PC-9 (cell line): ENCODE data around the gene DHCR7. TPM values are rescaled to one million over a fixed set of nuclear protein-coding genes. Genes with fewer than 3 reads are reported as not detected.

Source experiments
- BruUV-seq: library from RNA; stranded (reverse); fragments of 400-500 nt; replicated peaks from 2 replicates; lab custom pipeline; 2021; lab: Mats Ljungman, UMichigan
- CTCF ChIA-PET: fragments of 300-600 bp; sonication (Branson Sonifier 250); formaldehyde crosslinking; loops from one replicate; lab custom pipeline; 2022; ENCODE audit warnings: antibody characterized with exemption; lab: Charles Lee
- POLR2A ChIA-PET: fragments of 300-600 bp; sonication (Branson Sonifier 250); formaldehyde crosslinking; loops from one replicate; lab custom pipeline; 2022; ENCODE audit warnings: antibody characterized with exemption; ENCODE audit not compliant: unreplicated experiment; lab: Charles Lee
- DNase-seq, 2 experiments: peaks; one replicate each; pipeline versions ENCODE4 v3.0.0 to v3.0.0-alpha.2; 2015 to 2022; ENCODE audit warnings: mixed read lengths in 1 of 2
- H2AFZ ChIP-seq: fragments of 200-600 bp; sonication (generic); 2 replicates; pipeline ENCODE4 v1.8.1; 2017; ENCODE audit warnings: antibody characterized with exemption
- H3F3A ChIP-seq: fragments of 200-600 bp; sonication (generic); 2 replicates; pipeline ENCODE4 v1.8.1; 2017; ENCODE audit warnings: antibody characterized with exemption, mild to moderate bottlenecking, low read depth; ENCODE audit not compliant: insufficient read depth
- H3K27ac ChIP-seq: fragments of 200-600 bp; sonication (generic); 2 replicates; pipeline ENCODE4 v1.6.1; 2016; ENCODE audit warnings: mixed run types
- H3K27me3 ChIP-seq: fragments of 200-600 bp; sonication (generic); 2 replicates; pipeline ENCODE4 v1.6.1; 2016; ENCODE audit warnings: low read depth, mixed run types; ENCODE audit not compliant: insufficient read depth
- H3K36me3 ChIP-seq: fragments of 200-600 bp; sonication (generic); 2 replicates; pipeline ENCODE4 v1.6.1; 2016; ENCODE audit warnings: low read depth, mixed run types
- H3K4me1 ChIP-seq: fragments of 200-600 bp; sonication (generic); replicated peaks from 2 replicates; pipeline ENCODE4 v1.6.1; 2016; ENCODE audit warnings: mixed run types; ENCODE audit not compliant: insufficient read depth
- H3K4me2 ChIP-seq: fragments of 200-600 bp; sonication (generic); 2 replicates; pipeline ENCODE4 v1.6.1; 2017; ENCODE audit warnings: mixed run types
- H3K4me3 ChIP-seq: fragments of 200-600 bp; sonication (generic); 2 replicates; pipeline ENCODE4 v1.6.1; 2016; ENCODE audit warnings: mixed run types
- H3K79me2 ChIP-seq: fragments of 200-600 bp; sonication (generic); 2 replicates; pipeline ENCODE4 v1.6.1; 2017; ENCODE audit warnings: low read depth, mixed run types
- H3K9me2 ChIP-seq: fragments of 200-600 bp; sonication (generic); 2 replicates; pipeline ENCODE4 v1.8.1; 2017; ENCODE audit warnings: mild to moderate bottlenecking; ENCODE audit not compliant: insufficient read depth
- H3K9me3 ChIP-seq: fragments of 200-600 bp; sonication (generic); 2 replicates; pipeline ENCODE4 v1.8.1; 2016; ENCODE audit warnings: low read depth; ENCODE audit not compliant: insufficient read depth
- H4K20me1 ChIP-seq: fragments of 200-600 bp; sonication (generic); 2 replicates; pipeline ENCODE4 v1.8.1; 2017; ENCODE audit not compliant: insufficient read depth
- CTCF ChIP-seq: fragments of 200-600 bp; sonication (generic); conservative IDR thresholded peaks from 2 replicates; pipeline ENCODE4 v1.6.1; 2017; ENCODE audit warnings: mixed run types, antibody characterized with exemption, mild to moderate bottlenecking, moderate library complexity
- EZH2 ChIP-seq: fragments of 200-600 bp; sonication (generic); IDR thresholded peaks from 2 replicates; pipeline ENCODE4 v1.8.0; 2017; ENCODE audit warnings: antibody characterized with exemption, low read depth
- intact Hi-C: fragments of 100-400 bp; cut with micrococcal nuclease; formaldehyde crosslinking; loops from one replicate; pipeline ENCODE4 v1.10.0; 2022; ENCODE audit not compliant: unreplicated experiment
- total RNA-seq: library from RNA; stranded (reverse); gene quantifications from 2 replicates; pipeline ENCODE4 v1.2.3, GENCODE V29; 2021

The DHCR7 gene
- total RNA-seq, 1 experiment from 2014 or later = 311 TPM

GRCh38 chr11:71458146-71459070 is 10.2 kb upstream of the DHCR7 start:
- POLR2A ChIA-PET = no interaction called here
- no peak overlapping the region for H2AFZ ChIP-seq
- intact Hi-C loops = loop anchor here (10.0 kb wide), 1 partner anchor 126 kb away; the partner anchor contains the start of gene KRTAP5-11

GRCh38 chr11:71456831-71457230 is 8.6 kb upstream of the DHCR7 start:
- POLR2A ChIA-PET = no interaction called here
- Histone ChIP-seq H3K79me2 (peaks cover 22% of the 10 kb centered on the region), H3K36me3 (0 out of 2 replicates have a peak, but pooled peaks cover 5% of the 10 kb centered on the region), H2AFZ (no peak overlapping the region), H3F3A (peaks cover 8% of the 10 kb centered on the region; the same call in 1 of the 2 replicates), H4K20me1 (peaks cover 14% of the 10 kb centered on the region; the same call in 1 of the 2 replicates), H3K9me2 (no peaks in the 10 kb centered on the region), H3K9me3 (no peaks in the 10 kb centered on the region), H3K4me2 (no peak overlapping the region), H3K4me3 (no peak overlapping the region), H3K27me3 (no peaks in the 10 kb centered on the region), H3K27ac (no peak overlapping the region), H3K4me1 (peaks cover 18% of the 10 kb centered on the region)
- CTCF ChIA-PET = no interaction called here
- TF ChIP-seq CTCF (no peak), EZH2 (no peak)
- intact Hi-C loops = loop anchor here (10.0 kb wide), 1 partner anchor 128 kb away; the partner anchor contains the start of gene KRTAP5-11
- DNase-seq = no peak
- BruUV-seq = no TSS peak

More at GRCh38 chr11:71458146-71459070, 10.2 kb upstream of the DHCR7 start:
- H3K4me1 ChIP-seq = peaks cover 10% of the 10 kb centered on the region
- H3K79me2 ChIP-seq = peaks cover 19% of the 10 kb centered on the region
- no TSS peak for BruUV-seq
- H3K9me2 ChIP-seq = no peaks in the 10 kb centered on the region
- no peaks in the 10 kb centered on the region for H3K9me3 ChIP-seq
- H3K4me2 ChIP-seq = no peak overlapping the region
- no peak for TF ChIP-seq EZH2
- TF ChIP-seq CTCF = no peak
- no peaks in the 10 kb centered on the region; the same call in 1 of the 2 replicates for H3F3A ChIP-seq
- 0 out of 2 replicates have a peak, but pooled peaks cover 5% of the 10 kb centered on the region for H3K36me3 ChIP-seq
- no peak for DNase-seq
- H3K27ac ChIP-seq = no peak overlapping the region
- CTCF ChIA-PET = no interaction called here
- no peaks in the 10 kb centered on the region for H3K27me3 ChIP-seq
- peaks cover 14% of the 10 kb centered on the region; the same call in 1 of the 2 replicates for H4K20me1 ChIP-seq
- no peak overlapping the region for H3K4me3 ChIP-seq

GRCh38 chr11:71456294-71456693 is 8.1 kb upstream of the DHCR7 start:
- Histone ChIP-seq H3K79me2 (peaks cover 22% of the 10 kb centered on the region), H3K4me1 (peaks cover 20% of the 10 kb centered on the region), H2AFZ (no peak overlapping the region), H4K20me1 (peaks cover 14% of the 10 kb centered on the region; the same call in 1 of the 2 replicates), H3K4me3 (no peak overlapping the region), H3K36me3 (0 out of 2 replicates have a peak, but pooled peaks cover 5% of the 10 kb centered on the region), H3K4me2 (no peak overlapping the region), H3K27me3 (no peaks in the 10 kb centered on the region), H3K9me3 (no peaks in the 10 kb centered on the region), H3F3A (peaks cover 9% of the 10 kb centered on the region; the same call in 1 of the 2 replicates), H3K27ac (no peak overlapping the region), H3K9me2 (no peaks in the 10 kb centered on the region)
- DNase-seq = no peak
- POLR2A ChIA-PET = no interaction called here
- BruUV-seq = no TSS peak
- intact Hi-C loops = loop anchor here (10.0 kb wide), 1 partner anchor 129 kb away; the partner anchor contains the start of gene KRTAP5-11
- CTCF ChIA-PET = no interaction called here
- no peak for TF ChIP-seq EZH2
- TF ChIP-seq CTCF = no peak
